Hepatocyte (in vitro differentiated cells): Measurements from ENCODE around the gene HLA-DQB1.

Source experiments
- CTCF ChIP-seq: fragments of 200-600 bp; sonication (generic); IDR thresholded peaks from 2 replicates; pipeline ENCODE4 v1.5.1; 2016; ENCODE audit warnings: antibody characterized with exemption, mild to moderate bottlenecking; ENCODE audit not compliant: poor library complexity
- EZH2 ChIP-seq: fragments of 200-600 bp; sonication (generic); IDR thresholded peaks from 2 replicates; pipeline ENCODE4 v1.6.1; 2016; ENCODE audit warnings: antibody characterized with exemption, mild to moderate bottlenecking, borderline replicate concordance
- EZH2phosphoT487 ChIP-seq: fragments of 200-600 bp; sonication (generic); IDR thresholded peaks from one replicate; pipeline ENCODE4 v1.6.1; 2018; ENCODE audit warnings: antibody characterized with exemption, mild to moderate bottlenecking, low read depth, moderate library complexity; ENCODE audit not compliant: unreplicated experiment, severe bottlenecking

DNA sequence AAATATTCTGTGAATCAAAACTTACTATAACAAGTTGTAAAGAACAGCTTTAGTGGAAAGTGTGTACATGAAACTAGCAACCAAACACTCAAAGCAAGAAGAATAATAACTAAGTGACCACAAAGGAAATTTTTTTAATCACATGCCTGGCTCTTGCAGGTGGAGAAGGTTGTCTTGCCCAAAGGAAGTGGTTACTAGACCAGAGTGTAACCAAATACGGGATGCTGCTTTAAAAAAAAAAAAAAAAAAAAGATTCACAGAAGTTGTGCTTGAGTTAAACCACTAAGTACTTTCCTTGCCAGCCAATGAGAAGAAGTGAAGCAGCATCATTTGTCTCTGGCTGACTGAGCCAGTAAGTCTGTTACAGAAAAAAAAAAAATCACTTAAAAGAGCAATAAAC is 19.1 kb upstream of the HLA-DQB1 start:
- TF ChIP-seq EZH2, result no peak
- no peak for TF ChIP-seq EZH2phosphoT487
- no peak for TF ChIP-seq CTCF
